CD4-positive, alpha-beta T cell treated with Interleukin-15 for 1 hour (primary cell): ENCODE results near the gene NGF.

Source experiments
- DNase-seq: peaks from one replicate; pipeline ENCODE4 v3.0.0-alpha.2; 2020

NGF gene

GRCh38 chr1:115277276-115277675, 60.8 kb downstream of the NGF start:
- DNase-seq, result no peak

GRCh38 chr1:115275216-115275615, 62.8 kb downstream of the NGF start:
- no peak for DNase-seq

- no peak for DNase-seq
Observed at GRCh38 chr1:115274467-115274866, 63.6 kb downstream of the NGF start.

GRCh38 chr1:115266729-115267421, 71.2 kb downstream of the NGF start:
- DNase-seq, result no peak

- no peak for DNase-seq
Observed at GRCh38 chr1:115265099-115265498, 73.0 kb downstream of the NGF start.

- DNase-seq, result no peak
Observed at GRCh38 chr1:115262886-115263285, 75.2 kb downstream of the NGF start.

GRCh38 chr1:115261496-115261895, 76.6 kb downstream of the NGF start:
- no peak for DNase-seq

- DNase-seq, result no peak
Observed at GRCh38 chr1:115258302-115258866, 79.7 kb downstream of the NGF start.

- no peak for DNase-seq
Observed at GRCh38 chr1:115257591-115257990, 80.5 kb downstream of the NGF start.

- DNase-seq, result no peak
Observed at GRCh38 chr1:115255154-115255553, 82.9 kb downstream of the NGF start.

GRCh38 chr1:115252585-115252984, 85.5 kb downstream of the NGF start:
- no peak for DNase-seq

- DNase-seq, result no peak
Observed at GRCh38 chr1:115251856-115252255, 86.2 kb downstream of the NGF start.

- no peak for DNase-seq
Observed at GRCh38 chr1:115251340-115251748, 86.7 kb downstream of the NGF start.

- DNase-seq, result no peak
Observed at GRCh38 chr1:115246526-115246925, 91.5 kb downstream of the NGF start.

- DNase-seq, result no peak
Observed at GRCh38 chr1:115245227-115245626, 92.8 kb downstream of the NGF start.

GRCh38 chr1:115242543-115242942, 95.5 kb downstream of the NGF start:
- DNase-seq, result no peak

GRCh38 chr1:115241309-115241708, 96.7 kb downstream of the NGF start:
- no peak for DNase-seq

GRCh38 chr1:115240297-115240696, 97.8 kb downstream of the NGF start:
- DNase-seq, result no peak

- DNase-seq, result no peak
Observed at GRCh38 chr1:115239426-115239825, 98.6 kb downstream of the NGF start.

GRCh38 chr1:115239148-115239422, 99.0 kb downstream of the NGF start:
- DNase-seq, result no peak

- DNase-seq, result no peak
Observed at GRCh38 chr1:115238336-115239147, 99.5 kb downstream of the NGF start.

- DNase-seq, result no peak
Observed at GRCh38 chr1:115237507-115237906, 100.5 kb downstream of the NGF start.

- DNase-seq, result no peak
Observed at GRCh38 chr1:115237023-115237422, 101.0 kb downstream of the NGF start.
